NB4 (cell line): Measurements from ENCODE around the gene JAML.

ENCODE experiments used
- DNase-seq: peaks from one replicate; pipeline ENCODE4 v3.0.0; 2010; ENCODE audit warnings: low read depth
- H3K4me3 ChIP-seq: one replicate; pipeline ENCODE4 v1.5.1; 2011; ENCODE audit warnings: mild to moderate bottlenecking, low read depth, low read length, moderate library complexity
- MYC ChIP-seq: IDR thresholded peaks from 2 replicates; pipeline ENCODE4 v1.6.1; 2011; ENCODE audit warnings: low read depth, low read length
- POLR2A ChIP-seq: IDR thresholded peaks from 2 replicates; pipeline ENCODE4 v1.6.1; 2011; ENCODE audit warnings: mild to moderate bottlenecking; ENCODE audit not compliant: insufficient read length; ENCODE audit errors: extremely low read depth
- TF ChIP-seq, protein P1 (sequence below): IDR thresholded peaks from 2 replicates; pipeline ENCODE4 v1.6.1; 2011; ENCODE audit warnings: low read depth, low read length
- TF ChIP-seq, protein P2 (sequence below): IDR thresholded peaks from one replicate; pipeline ENCODE4 v1.5.1; 2012; ENCODE audit warnings: low read depth, low read length

The JAML gene

DNA sequence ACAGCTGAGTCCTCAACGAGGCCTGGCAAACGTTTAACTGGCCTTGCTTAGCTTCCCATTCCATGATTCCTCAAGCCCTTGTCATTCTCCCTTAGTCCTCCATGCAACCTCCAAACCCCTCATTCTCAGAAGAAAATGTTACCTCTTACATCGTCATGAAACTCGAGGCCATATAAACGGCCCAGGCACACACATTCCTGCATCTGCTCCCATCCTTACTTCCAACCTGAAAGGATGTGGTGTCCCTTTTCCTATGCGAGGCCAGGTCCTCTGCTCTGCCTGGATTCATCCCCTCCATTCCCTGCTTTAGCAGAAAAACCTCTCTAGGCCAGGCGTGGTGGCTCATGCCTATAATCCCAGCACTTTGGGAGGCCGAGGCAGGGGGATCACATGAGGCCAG, 18.4 kb upstream of the JAML start:
- H3K4me3 ChIP-seq = no peak overlapping the region
- DNase-seq = no peak
- TF ChIP-seq POLR2A (no peak), MYC (no peak)
- TF ChIP-seq, protein P1, sequence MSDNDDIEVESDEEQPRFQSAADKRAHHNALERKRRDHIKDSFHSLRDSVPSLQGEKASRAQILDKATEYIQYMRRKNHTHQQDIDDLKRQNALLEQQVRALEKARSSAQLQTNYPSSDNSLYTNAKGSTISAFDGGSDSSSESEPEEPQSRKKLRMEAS = no peak
- TF ChIP-seq, protein P2, sequence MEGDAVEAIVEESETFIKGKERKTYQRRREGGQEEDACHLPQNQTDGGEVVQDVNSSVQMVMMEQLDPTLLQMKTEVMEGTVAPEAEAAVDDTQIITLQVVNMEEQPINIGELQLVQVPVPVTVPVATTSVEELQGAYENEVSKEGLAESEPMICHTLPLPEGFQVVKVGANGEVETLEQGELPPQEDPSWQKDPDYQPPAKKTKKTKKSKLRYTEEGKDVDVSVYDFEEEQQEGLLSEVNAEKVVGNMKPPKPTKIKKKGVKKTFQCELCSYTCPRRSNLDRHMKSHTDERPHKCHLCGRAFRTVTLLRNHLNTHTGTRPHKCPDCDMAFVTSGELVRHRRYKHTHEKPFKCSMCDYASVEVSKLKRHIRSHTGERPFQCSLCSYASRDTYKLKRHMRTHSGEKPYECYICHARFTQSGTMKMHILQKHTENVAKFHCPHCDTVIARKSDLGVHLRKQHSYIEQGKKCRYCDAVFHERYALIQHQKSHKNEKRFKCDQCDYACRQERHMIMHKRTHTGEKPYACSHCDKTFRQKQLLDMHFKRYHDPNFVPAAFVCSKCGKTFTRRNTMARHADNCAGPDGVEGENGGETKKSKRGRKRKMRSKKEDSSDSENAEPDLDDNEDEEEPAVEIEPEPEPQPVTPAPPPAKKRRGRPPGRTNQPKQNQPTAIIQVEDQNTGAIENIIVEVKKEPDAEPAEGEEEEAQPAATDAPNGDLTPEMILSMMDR = no peak

DNA sequence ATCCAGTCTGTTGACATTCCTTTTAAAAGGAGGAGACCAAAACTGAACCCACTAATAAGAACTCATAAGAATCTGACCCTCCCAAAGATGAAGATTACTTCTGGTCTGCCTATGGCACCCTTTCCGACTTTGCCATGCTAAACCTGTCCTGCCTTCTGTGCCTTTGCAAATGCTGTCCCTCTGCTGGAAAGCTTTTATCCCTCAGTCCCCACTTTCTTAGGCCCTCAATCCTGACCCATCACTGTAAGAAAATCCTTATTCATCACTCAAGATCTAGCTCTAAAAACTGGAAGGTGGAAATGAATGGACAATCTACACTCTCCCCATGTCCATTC, 16.9 kb upstream of the JAML start:
- H3K4me3 ChIP-seq = no peak overlapping the region
- no peak for DNase-seq
- TF ChIP-seq, protein P1 = no peak
- TF ChIP-seq, protein P2 = no peak
- TF ChIP-seq MYC = no peak
- no peak for TF ChIP-seq POLR2A

DNA sequence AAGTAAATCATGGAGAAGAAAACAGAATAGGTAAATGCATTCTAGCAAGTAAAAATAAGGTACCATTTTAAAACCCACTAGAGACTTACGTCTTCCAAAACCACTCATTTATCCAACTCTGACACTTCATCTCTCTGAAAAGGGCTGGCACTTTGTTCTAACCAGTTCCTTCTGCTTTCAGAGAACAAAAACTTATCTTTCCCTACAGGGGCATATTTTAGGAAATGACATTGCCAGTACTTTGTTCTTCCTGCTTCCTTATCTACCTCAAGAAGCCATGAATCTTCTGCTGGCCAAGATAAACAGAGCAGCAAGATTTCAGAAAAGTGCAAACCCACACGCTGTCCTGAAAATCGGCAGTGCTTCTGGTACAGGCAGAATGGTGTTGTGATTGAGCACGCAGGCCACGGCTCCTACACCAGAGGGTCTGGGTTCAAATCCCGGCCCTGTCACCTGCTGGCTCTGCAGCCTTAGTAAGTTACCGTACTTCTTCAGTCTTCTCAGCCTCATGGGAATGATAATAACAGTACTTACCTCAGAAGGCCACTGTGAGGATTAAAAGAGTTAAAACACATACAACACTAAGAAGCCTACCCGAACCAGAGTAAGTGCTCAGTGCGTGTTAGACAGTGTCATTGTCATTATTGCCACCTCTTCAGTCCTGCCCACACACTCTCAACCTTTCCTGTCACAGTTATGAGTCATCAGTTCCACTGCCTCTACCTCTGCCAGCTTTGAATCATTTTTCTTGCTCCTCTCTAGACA, 16.4 kb upstream of the JAML start:
- TF ChIP-seq, protein P1 = no peak
- TF ChIP-seq POLR2A = no peak
- peak; percentile 87 for DNase-seq
- H3K4me3 ChIP-seq = peak overlapping the region; percentile 12

GRCh38 chr11:118239509-118240205, 14.8 kb upstream of the JAML start:
- TF ChIP-seq, protein P1 = no peak
- TF ChIP-seq, protein P2 = no peak
- TF ChIP-seq POLR2A (no peak), MYC (no peak)
- DNase-seq = no peak
- no peak overlapping the region for H3K4me3 ChIP-seq

GRCh38 chr11:118238929-118239328, 14.1 kb upstream of the JAML start:
- TF ChIP-seq, protein P1 = no peak
- no peak for TF ChIP-seq POLR2A
- TF ChIP-seq, protein P2 = no peak
- TF ChIP-seq MYC = no peak
- no peak overlapping the region for H3K4me3 ChIP-seq
- peak; percentile 85 for DNase-seq

- TF ChIP-seq MYC = no peak
- TF ChIP-seq, protein P1 = no peak
- no peak for TF ChIP-seq POLR2A
- TF ChIP-seq, protein P2 = no peak
- H3K4me3 ChIP-seq = no peak overlapping the region
- DNase-seq = peak; percentile 69
Observed at GRCh38 chr11:118238421-118238820, 13.6 kb upstream of the JAML start.
